GM18873 (cell line): Measurements from ENCODE around the gene BCR.

Experiments
- ATAC-seq: cut with Tn5 transposase; IDR thresholded peaks from one replicate; pipeline ENCODE4 v1.9.1; 2021; ENCODE audit warnings: mild to moderate bottlenecking, moderate library complexity, moderate number of reproducible peaks; ENCODE audit not compliant: unreplicated experiment, low FRiP score

The BCR gene

DNA sequence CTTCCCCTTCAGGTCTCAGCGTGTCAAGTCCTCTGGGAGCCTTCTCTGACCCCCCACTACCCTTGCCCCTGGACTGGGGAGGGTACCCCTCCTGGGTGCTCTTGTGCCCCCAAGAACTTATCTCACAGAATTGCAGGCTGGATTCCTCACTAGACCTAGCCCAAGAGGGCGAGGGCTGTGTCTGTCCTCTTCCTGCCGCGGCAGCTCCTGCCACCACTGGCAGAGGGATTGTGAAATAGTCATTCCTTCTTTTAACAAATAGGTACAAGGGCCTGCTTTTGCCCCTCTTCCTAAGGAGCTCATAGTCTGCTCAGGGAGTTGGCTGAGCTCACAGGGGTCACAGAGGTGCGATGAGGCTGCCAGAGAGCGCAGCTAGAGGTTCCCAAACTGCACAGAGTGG, 29.5 kb upstream of the BCR start:
- no peak for ATAC-seq

DNA sequence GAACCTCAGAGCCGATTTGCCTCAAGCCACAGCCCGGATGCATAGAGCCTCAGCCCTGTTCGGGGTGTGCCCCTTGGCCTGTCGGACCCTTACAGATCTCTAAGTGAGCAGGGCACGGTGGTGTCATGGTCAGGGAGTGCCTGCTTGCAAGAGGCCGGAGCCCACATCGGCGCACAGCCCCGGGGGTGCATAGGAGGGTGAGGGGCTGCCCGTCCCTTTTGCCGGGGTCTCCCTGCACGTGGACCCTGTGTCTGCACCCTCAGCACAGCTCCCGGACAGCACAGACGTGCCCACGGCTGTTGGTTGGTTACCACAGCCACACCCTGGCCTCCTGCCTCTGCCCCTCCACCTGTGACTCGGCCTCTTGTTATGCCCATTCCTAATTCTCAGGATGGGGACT, 28.5 kb upstream of the BCR start:
- no peak for ATAC-seq

DNA sequence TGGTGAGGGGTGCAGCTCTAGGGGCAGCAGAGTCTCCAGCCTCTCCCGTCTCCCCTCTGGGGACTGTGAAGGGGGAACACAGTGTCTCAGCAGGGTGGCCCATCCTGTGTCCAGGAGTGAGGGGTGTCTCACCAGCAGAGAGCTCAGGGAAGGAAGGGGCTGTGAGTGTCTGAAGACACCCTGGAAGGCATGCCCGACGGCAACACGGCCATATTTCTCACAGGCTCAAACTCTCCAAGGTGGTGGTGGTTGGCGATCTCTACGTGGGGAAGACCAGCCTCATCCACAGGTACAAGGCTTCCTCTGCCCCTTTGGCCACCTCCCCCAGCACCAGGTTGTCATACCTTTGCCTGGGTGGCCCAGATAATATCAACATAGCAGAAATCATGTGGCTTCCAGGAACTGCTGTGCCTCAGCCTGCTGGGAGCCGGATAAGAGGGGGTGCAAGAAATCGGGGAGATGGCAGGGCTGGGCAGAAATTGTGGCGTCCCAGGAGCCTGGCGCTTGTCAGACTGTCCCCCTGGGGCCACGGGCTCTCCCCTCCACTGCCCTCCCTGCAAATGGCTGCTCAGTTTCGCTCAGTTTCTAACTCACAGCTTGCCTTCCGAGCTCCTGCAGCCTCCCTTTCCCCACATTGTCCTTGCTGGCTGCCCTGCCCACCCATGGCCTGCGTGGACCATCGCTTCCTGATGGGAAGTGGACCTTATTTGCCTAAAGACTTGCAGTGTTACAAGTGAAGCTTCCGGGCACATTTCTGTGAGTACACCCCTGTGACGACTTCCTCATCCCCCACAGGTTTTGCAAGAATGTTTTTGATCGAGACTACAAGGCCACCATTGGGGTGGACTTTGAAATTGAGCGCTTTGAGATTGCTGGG, 27.8 kb upstream of the BCR start:
- ATAC-seq: no peak

DNA sequence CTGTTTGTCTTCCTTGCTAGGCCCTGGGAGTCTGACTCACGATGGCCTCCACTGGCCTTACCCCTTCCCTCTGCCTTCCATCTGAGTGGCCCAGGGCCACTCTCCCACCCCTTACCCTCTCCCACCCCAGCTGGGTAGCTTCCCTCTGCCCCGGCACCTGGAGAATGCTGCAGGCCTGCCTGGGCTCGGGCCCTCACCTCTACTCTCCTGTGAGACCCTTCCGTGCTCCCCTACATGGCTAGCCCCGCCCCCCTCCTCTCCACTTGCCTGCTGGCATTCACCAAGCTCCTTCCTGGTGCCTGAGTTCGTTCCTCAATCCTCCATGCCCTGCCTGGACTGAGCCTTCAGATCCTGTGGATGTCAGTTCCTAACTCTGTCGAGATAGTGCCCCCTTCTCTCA, 26.3 kb upstream of the BCR start:
- ATAC-seq: no peak

DNA sequence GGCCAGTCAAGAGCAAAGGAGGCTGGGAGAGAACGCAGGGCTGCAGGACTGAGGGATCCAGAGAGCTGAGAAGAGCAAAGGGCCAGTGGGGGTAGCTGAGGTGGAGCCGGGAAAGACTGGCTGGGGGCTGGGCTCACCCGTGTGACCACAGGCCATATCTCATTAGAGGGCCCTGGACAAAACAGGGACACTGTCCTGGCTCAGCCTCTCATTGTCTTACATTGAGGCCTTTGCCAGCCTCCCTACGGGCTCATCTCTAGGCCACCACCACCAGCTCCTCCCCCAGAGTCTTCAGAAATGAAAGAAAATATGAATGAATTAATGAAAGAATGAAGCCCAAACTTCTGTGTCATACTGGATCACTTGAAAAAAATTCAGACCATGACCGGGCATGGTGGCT, 25.8 kb upstream of the BCR start:
- ATAC-seq: no peak

DNA sequence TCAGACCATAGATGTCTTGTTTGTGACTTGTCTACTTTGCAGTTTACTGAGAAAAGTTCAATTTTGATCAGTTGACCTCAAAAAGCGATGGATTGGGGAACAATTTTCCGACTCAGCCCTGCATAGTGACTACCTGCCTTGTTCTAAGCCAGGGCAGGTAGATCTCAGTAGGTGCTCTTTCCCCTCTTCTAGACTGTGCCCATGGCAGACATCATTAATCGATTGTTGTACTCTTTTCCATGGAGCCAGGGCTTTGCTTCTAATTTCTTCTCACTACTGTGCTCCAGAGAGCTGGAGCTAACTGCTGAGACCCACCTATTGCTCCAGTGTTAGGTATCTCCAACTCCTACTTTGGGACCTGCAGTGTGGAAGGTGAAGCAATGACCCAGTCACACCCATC, 25.2 kb upstream of the BCR start:
- no peak for ATAC-seq

DNA sequence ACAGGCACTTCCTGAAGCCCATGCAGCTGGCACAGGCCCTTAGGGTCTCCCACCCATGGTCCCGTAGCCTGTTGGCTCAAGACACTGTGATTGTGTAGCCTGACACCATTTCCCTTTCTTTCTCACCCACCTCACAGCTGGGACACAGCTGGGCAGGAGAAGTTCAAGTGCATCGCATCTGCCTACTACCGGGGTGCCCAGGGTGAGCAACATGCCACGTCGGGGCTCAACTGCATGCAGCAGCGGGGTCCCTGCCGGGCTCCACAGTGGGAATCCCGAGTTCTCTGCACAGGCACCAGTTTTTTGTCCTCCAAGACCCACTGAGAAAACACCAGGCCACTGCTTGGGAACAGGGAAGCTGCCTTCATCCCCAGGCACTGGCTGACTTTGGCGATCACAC, 24.5 kb upstream of the BCR start:
- ATAC-seq: no peak

DNA sequence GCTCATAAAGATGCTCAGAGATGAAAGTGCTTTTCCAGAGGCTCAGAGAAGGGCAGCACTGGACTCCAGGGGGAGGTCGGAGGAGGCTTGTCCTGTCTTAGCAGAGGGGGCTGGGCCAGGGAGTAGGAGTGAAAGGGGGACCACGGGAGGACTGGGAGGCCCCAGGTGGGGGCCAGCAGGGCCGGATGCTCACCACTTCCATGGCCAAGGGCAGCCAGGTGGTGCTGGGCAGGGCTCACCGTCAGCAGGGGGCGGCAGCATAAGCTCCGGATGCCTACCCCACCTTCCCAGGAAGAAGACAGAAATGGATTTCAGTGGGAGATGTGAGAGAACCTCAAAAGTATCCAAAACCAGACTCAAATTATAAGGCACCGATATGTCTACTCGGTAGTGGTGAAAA, 24.0 kb upstream of the BCR start:
- ATAC-seq: no peak

DNA sequence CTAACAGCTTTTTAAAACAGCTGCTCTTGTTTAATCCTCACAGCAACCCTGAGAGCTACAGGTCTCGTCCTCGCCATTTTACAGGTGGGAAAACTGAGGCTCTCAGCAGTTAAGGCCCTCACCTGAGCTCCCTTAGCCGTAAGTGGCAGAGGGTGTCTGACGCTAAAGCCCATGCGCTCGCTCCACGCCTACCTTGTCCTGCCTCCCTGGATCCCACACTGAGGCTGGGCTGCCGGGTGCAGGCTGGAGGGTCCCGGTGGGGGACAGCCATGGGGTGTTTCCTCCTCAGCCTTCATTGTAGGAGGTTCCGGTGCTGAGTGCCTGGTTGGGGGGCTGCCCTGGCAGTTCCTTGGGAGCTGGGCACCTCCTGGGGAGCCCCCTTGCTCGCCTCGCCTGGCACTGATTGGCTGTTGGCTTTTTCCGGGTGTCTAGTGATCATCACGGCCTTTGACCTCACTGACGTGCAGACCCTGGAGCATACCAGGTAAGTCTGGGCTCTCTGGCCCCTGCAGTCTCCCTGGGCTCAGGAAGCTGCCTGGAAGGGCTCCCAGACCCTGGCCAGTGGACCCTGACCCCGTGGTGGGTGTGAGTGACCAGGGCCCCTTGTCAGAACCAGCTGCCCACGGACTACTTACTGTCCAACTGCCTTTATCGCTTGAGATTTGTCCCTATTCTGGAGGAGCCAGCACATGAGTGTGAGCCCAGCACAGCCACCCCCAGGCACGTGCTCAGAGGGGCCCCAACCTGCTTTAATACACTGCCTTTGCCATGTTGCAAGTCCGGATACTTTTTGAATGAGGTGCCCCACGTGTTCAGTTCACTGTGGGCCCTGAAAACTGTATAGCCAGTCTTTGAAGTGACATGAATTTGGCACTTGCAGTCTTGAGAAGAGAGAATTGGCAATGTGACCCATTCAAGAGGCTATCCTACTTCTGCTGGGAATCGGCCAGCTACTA, 22.5 kb upstream of the BCR start:
- no peak for ATAC-seq

DNA sequence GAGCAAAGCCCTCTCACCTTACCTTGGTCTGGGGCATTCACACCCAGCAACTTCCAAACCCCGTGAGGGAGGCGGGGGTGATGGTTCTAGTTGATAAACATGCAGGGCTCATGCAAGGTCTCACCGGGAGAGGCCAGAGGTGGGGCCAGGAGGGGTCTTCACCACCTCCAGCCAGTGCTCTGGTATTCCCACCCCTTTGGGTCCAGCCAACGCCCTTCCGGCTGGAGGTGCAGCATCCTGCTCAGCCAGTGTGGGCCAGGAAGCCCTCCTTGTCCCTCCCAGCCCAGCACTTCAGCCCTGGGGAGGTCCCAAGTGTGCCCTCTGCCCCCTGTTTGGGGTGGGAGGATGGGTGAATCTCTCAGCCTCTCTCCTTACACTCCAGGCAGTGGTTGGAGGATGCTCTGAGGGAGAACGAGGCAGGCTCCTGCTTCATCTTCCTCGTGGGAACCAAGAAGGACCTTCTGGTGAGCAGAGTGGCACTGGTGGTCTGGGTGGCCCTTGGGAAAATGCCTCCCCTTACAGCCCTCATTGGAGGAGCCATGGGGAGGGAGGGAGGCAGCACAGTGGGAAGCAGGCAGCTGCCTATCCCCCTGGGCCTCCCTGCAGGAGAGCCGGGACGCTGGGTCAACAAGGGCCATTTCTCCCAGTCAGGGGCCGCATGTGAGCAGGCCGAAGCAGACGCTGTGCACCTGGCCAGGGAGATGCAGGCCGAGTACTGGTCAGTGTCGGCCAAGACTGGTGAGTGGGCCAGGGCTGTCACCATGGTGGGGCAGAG, 21.6 kb upstream of the BCR start:
- no peak for ATAC-seq

DNA sequence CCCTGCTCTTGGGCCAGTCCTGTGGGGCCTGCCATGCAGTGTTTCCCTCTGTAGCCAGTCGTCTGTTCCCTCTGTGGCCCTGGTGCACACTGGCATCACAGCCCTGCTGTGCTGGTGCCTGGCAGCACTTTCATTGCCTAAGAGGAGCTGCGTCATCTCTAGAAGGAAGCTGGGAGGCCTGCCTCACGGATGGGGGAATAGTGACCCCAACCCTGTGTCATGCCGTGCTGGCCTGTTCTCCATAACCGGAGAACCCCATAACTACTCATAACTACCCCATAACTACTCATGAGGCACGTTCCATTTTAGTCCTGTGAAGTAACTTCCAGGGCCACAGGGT, 21.0 kb upstream of the BCR start:
- ATAC-seq: no peak

DNA sequence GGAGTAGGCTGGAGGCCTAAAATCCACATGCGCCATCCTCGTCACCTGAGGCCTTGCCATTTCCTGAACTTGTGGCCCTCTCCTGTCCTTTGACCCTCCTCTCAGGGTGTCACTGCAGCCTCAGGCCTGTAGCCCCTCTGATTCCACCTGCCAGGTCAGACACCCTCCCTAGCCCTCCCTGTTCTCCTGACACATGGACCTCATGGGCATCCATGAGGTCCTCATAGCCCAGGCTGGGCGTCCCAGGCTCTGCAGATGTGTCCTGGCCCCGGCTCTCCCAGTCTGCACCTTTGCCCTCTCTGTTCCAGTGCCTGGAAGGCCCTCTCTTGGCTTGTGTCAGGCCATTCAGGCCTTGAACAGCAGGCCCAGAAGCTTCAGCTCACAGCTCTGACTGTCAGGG, 19.3 kb upstream of the BCR start:
- no peak for ATAC-seq

DNA sequence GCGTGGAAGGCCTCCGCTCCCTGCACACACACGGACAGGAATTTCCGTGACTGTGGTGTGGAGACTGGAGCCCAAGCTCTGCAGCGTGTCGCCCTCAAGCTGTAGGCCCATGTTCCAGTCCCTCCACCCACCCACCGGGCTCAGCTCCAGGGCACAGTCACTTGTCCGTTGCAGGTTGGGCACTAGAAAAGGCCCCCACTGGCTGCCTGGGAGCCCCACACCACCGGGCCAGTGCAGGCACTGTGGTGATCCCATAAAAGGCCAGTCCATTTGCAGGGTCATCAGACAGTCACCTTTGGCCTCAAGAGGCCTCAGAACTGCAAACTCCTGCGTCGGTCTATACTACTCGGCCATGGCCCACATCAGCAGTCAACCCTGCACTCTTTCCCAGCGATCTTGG, 18.7 kb upstream of the BCR start:
- no peak for ATAC-seq

DNA sequence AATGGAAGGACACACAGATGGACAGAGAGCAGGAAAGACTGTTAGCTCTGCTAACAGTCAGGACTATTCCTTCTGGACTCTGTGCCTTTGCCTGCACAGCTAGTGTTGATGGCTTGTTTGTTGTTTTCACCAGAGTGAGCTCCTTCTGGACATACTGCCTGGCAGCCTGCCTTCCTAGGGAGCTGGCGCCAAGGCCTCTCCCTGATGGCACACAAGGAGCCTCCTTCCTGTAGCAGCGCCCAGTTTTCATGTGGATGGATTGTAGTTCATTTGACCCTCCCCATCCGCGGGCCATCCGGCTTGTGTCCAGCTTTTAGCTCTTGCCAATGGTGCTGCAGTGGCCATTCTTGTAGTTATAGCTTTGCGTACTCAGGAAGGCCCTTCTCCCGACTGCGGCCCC, 16.6 kb upstream of the BCR start:
- no peak for ATAC-seq

DNA sequence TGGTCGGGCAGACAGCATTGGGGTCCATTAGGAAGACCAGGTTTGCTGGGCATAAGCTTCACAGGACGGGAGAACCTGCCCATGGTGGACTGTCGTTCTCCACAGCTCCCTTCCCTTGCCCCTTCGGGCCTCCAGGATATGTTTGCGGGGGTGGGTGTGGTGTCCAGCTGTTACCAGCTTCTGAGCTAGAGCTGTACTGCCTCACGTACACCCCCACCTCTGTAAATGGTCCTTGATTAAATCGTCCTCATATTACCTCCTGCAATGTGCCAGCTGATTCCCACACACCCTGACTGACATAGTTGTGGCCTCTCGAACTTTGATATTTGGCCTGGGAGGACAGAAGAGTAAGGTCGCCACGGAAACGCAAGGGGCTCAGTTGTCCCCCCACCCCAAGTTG, 16.2 kb upstream of the BCR start:
- ATAC-seq: no peak

DNA sequence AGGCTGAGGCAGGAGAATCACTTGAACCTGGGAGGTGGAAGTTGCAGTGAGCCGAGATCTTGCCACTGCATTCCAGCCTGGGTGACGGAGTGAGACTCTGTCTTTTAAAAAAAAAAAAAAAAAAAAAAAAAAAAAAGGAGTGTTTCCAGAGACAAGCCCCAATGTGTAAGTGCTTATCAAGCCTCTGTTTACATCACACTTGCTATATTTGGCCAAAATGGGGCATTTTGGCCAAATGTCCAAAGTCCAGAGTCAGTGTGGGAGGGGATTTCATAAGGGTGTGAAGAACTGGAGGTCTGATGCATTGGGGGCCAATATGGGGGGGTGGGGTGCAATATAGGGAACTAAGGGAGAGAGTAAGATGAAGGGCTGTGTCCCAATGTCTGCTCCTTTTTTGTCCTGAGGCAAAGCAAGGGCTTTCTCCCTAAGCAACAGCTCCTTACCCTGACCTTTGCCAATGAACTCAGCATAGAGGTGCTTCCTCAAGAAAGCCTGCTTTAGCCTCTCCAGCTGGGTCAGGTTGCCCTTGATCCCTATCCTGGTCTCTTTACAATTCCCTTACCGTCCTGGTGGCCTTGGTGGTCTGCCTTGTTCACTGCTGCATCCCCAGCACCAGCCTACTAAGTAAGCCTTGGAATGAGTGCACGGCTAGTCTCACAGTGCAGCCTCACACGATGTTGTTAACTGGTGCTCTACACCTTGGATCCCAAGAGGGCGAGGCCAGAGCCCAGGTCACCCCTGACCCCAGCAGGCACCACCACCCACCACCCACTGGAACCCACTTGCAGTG, 14.1 kb upstream of the BCR start:
- no peak for ATAC-seq

DNA sequence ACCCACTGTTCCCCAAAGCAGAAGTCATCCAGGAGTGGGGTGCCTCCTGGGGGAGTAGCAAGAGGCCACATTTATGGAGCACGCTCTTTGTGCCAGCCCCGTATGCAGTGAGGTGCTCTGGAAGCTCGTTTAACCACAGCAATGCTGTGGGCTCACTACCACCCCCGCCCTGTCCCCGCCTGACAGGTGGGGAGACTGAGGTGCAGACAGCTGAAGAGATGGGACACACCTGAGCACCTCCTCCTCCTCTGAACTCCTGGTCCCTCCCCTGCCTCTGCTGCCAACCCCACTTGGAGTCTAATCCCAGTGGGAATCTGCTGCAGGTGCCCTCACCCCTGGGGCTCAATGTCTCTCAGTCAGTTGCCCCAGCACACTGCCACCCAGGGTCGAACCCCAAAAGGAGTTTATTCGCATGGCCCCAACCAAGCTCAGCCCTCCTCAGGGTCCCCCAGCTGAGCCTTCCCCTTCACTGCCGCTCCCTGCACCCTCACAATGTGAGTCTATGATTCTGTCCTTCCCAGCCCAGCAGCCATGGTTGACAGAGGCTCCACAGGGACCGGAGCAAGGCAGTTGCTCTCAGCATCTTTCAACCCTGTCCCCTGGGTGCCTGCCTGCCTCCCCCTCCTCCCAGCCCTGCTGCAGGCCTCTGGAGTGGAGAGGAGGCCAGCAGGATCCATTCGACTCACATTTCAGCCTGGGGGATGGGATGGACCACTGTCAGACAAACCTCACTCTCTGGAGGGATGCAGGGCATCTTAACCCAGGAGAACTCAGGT, 13.3 kb upstream of the BCR start:
- ATAC-seq: no peak

DNA sequence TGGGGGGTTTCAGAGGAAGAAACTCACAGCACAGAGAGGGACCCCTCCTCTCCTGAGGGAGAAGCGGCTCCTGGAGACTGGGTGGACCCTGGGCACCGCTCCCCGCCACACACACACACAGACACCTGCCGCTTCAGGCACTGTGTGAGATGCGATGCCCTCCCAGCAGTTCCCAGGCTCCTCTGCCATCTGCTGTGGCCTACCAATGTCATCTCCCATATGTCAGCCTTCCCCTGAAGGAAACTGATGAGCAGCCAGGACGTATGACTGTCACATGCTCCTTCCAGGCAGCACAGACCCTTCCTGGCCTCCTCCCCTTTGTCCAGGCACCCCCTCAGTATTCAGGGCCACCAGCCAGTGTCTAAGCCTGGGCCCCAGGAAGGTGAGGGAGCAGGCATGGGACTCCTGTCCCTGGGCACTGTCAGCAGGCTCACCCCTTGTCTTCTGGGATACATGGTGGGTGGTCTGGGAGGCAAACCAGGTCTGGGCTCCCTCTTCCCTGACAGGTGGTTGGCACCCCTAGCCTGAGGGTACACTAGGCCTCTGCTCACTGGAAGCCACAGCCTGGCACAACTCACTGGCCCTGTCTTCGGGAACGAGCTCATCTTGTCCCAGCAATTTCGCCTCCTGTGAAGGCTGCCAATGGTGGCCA, 11.8 kb upstream of the BCR start:
- ATAC-seq: no peak

DNA sequence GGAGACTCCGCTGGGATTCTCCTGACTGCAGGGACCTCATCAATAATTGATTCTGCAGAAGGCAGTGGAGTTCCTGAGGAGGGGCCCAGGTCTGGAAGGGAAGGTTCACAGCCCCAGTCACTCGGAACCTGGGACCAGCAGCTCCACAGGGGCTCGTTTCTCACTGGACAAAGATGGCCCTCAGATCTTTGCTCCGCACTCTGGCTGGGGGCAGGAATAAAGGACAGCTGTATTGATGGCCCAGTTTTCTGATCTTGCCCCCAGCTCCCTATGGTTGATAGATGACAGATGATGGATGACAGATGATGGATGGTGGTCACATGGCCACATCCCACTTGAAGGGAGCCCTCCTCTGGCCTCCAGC, 11.3 kb upstream of the BCR start:
- no peak for ATAC-seq
